Trophoblast cell (in vitro differentiated cells and primary cell): ENCODE results near the gene HMCN2.

ENCODE experiments used
- DNase-seq, 2 donors: peaks; one replicate each; pipeline ENCODE4 v3.0.0-alpha.2; 2016
- H2AFZ ChIP-seq: 2 replicates; pipeline ENCODE4 v1.6.1; 2013; ENCODE audit warnings: low read length, moderate library complexity, mild to moderate bottlenecking; ENCODE audit not compliant: insufficient read depth, poor library complexity
- H2AK5ac ChIP-seq: 2 replicates; pipeline ENCODE4 v1.6.1; 2013; ENCODE audit warnings: mild to moderate bottlenecking, low read length
- H2BK120ac ChIP-seq: 2 replicates; pipeline ENCODE4 v1.6.1; 2013; ENCODE audit warnings: low read length, mild to moderate bottlenecking, moderate library complexity; ENCODE audit not compliant: insufficient read depth, poor library complexity
- H2BK12ac ChIP-seq: 2 replicates; pipeline ENCODE4 v1.6.1; 2013; ENCODE audit warnings: mild to moderate bottlenecking, low read length, moderate library complexity
- H2BK5ac ChIP-seq: 2 replicates; pipeline ENCODE4 v1.6.1; 2013; ENCODE audit warnings: low read length, low read depth, moderate library complexity, mild to moderate bottlenecking; ENCODE audit not compliant: poor library complexity
- H3K14ac ChIP-seq: 2 replicates; pipeline ENCODE4 v1.6.1; 2013; ENCODE audit warnings: mild to moderate bottlenecking, low read length
- H3K18ac ChIP-seq: 2 replicates; pipeline ENCODE4 v1.6.1; 2013; ENCODE audit warnings: mild to moderate bottlenecking, low read length
- H3K23ac ChIP-seq: 2 replicates; pipeline ENCODE4 v1.6.1; 2013; ENCODE audit warnings: low read length
- H3K27ac ChIP-seq: 2 replicates; pipeline ENCODE4 v1.5.1; 2013; ENCODE audit warnings: low read depth, mild to moderate bottlenecking, inconsistent platforms, low read length, moderate library complexity
- H3K27me3 ChIP-seq: 2 replicates; pipeline ENCODE4 v1.6.1; 2013; ENCODE audit warnings: inconsistent platforms, mild to moderate bottlenecking, low read length, moderate library complexity; ENCODE audit not compliant: insufficient read depth
- H3K36me3 ChIP-seq, 2 experiments: 1 replicate in 1 of 2; 2 replicates in 1 of 2; pipeline ENCODE4 v1.6.1; 2013; ENCODE audit warnings: low read length in 2 of 2, mild to moderate bottlenecking in 2 of 2, moderate library complexity in 1 of 2; ENCODE audit not compliant: insufficient read depth in 2 of 2, control insufficient read depth in 1 of 2
- H3K4ac ChIP-seq: 2 replicates; pipeline ENCODE4 v1.6.1; 2013; ENCODE audit warnings: low read depth, mild to moderate bottlenecking, low read length, moderate library complexity
- H3K4me1 ChIP-seq, 2 experiments: 1 replicate in 1 of 2; 2 replicates in 1 of 2; pipeline ENCODE4 v1.6.1; 2013; ENCODE audit warnings: low read length in 2 of 2, mild to moderate bottlenecking in 2 of 2, moderate library complexity in 1 of 2; ENCODE audit not compliant: insufficient read depth in 2 of 2, control insufficient read depth in 1 of 2
- H3K4me2 ChIP-seq: 2 replicates; pipeline ENCODE4 v1.6.1; 2013; ENCODE audit warnings: inconsistent platforms, mild to moderate bottlenecking, low read length, moderate library complexity
- H3K4me3 ChIP-seq: 2 replicates; pipeline ENCODE4 v1.5.1; 2013; ENCODE audit warnings: mild to moderate bottlenecking, low read depth, low read length, inconsistent platforms
- H3K79me1 ChIP-seq: one replicate; pipeline ENCODE4 v1.6.1; 2013; ENCODE audit warnings: low read length
- H3K79me2 ChIP-seq: 2 replicates; pipeline ENCODE4 v1.6.1; 2013; ENCODE audit warnings: low read length, mild to moderate bottlenecking; ENCODE audit not compliant: control insufficient read depth, insufficient read depth, poor library complexity
- H3K9ac ChIP-seq: 2 replicates; pipeline ENCODE4 v1.6.1; 2013; ENCODE audit warnings: mild to moderate bottlenecking, low read length
- H3K9me3 ChIP-seq: 2 replicates; pipeline ENCODE4 v1.6.1; 2013; ENCODE audit warnings: low read depth, mild to moderate bottlenecking, control low read depth, inconsistent platforms, low read length; ENCODE audit not compliant: insufficient read depth
- H4K12ac ChIP-seq: 2 replicates; pipeline ENCODE4 v1.6.1; 2013; ENCODE audit warnings: low read depth, mild to moderate bottlenecking, low read length, moderate library complexity
- H4K8ac ChIP-seq: 2 replicates; pipeline ENCODE4 v1.6.1; 2013; ENCODE audit warnings: low read depth, mild to moderate bottlenecking, low read length, moderate library complexity
- H4K91ac ChIP-seq: one replicate; pipeline ENCODE4 v1.6.1; 2013; ENCODE audit warnings: low read depth, mild to moderate bottlenecking, low read length, moderate library complexity
- WGBS: extraction: QIAGEN DNeasy Blood & Tissue Kit; methylation state at CpG from one replicate; pipeline ENCODE4 v1.1.7; 2013; ENCODE audit warnings: missing lambda C conversion rate; ENCODE audit not compliant: insufficient read length, insufficient coverage; ENCODE audit errors: extremely low coverage; 5-methylcytosine and 5-hydroxymethylcytosine counted together

HMCN2 gene

GRCh38 chr9:130454812-130455325 lies 189.3 kb downstream of the HMCN2 start:
- no peak overlapping the region for H3K4me2 ChIP-seq
- H2AFZ ChIP-seq: no peak overlapping the region
- H3K4ac ChIP-seq: no peak overlapping the region
- no peak overlapping the region for H4K8ac ChIP-seq
- H3K79me1 ChIP-seq: no peaks in the 10 kb centered on the region
- no peak overlapping the region for H2BK12ac ChIP-seq
- no peak overlapping the region for H3K14ac ChIP-seq
- H3K4me3 ChIP-seq: no peak overlapping the region
- H3K9ac ChIP-seq: no peak overlapping the region
- H2BK120ac ChIP-seq: no peak overlapping the region
- no peaks in the 10 kb centered on the region for H3K9me3 ChIP-seq
- H2AK5ac ChIP-seq: no peak overlapping the region
- H3K36me3 ChIP-seq: no peaks in the 10 kb centered on the region
- H3K27me3 ChIP-seq: no peaks in the 10 kb centered on the region
- H3K79me2 ChIP-seq: no peaks in the 10 kb centered on the region
- no peak overlapping the region for H4K12ac ChIP-seq
- H3K4me1 ChIP-seq: peaks cover 11 to 16% of the 10 kb centered on the region in 2 experiments
- H4K91ac ChIP-seq: no peak overlapping the region
- H3K18ac ChIP-seq: no peak overlapping the region
- H2BK5ac ChIP-seq: no peak overlapping the region
- 100% methylated on average over 3 of the region's 3 CpGs for WGBS
- H3K23ac ChIP-seq: no peak overlapping the region
- no peak overlapping the region for H3K27ac ChIP-seq
- no peak for DNase-seq

GRCh38 chr9:130458027-130458803 lies 192.7 kb downstream of the HMCN2 start:
- Histone ChIP-seq H3K23ac (no peak overlapping the region), H2AFZ (no peak overlapping the region), H3K4me3 (no peak overlapping the region), H4K8ac (no peak overlapping the region), H3K36me3 (no peaks in the 10 kb centered on the region), H2BK12ac (no peak overlapping the region), H3K9me3 (no peaks in the 10 kb centered on the region), H3K4me1 (no peaks in the 10 kb centered on the region), H2BK120ac (no peak overlapping the region), H2AK5ac (no peak overlapping the region), H4K91ac (no peak overlapping the region), H3K4ac (no peak overlapping the region), H4K12ac (no peak overlapping the region), H3K79me1 (no peaks in the 10 kb centered on the region), H3K9ac (no peak overlapping the region), H3K27me3 (no peaks in the 10 kb centered on the region), H3K18ac (no peak overlapping the region), H3K79me2 (no peaks in the 10 kb centered on the region), H2BK5ac (no peak overlapping the region), H3K4me2 (no peak overlapping the region), H3K14ac (no peak overlapping the region), H3K27ac (no peak overlapping the region)
- no CpG with 5 or more reads among the region's 23 CpGs for WGBS
- DNase-seq: no peak

GRCh38 chr9:130458804-130459067 lies 193.2 kb downstream of the HMCN2 start:
- Histone ChIP-seq H3K4me2 (no peak overlapping the region), H4K12ac (no peak overlapping the region), H3K4me3 (no peak overlapping the region), H3K79me1 (no peaks in the 10 kb centered on the region), H3K9me3 (no peaks in the 10 kb centered on the region), H3K4me1 (no peaks in the 10 kb centered on the region), H2BK12ac (no peak overlapping the region), H3K4ac (no peak overlapping the region), H3K27ac (no peak overlapping the region), H3K18ac (no peak overlapping the region), H2AK5ac (no peak overlapping the region), H3K23ac (no peak overlapping the region), H2BK120ac (no peak overlapping the region), H3K9ac (no peak overlapping the region), H2AFZ (no peak overlapping the region), H3K79me2 (no peaks in the 10 kb centered on the region), H4K91ac (no peak overlapping the region), H2BK5ac (no peak overlapping the region), H3K36me3 (no peaks in the 10 kb centered on the region), H3K27me3 (no peaks in the 10 kb centered on the region), H3K14ac (no peak overlapping the region), H4K8ac (no peak overlapping the region)
- no peak for DNase-seq
- no CpG with 5 or more reads among the region's 5 CpGs for WGBS

GRCh38 chr9:130459151-130459550 lies 193.6 kb downstream of the HMCN2 start:
- Histone ChIP-seq H4K8ac (no peak overlapping the region), H3K79me2 (no peaks in the 10 kb centered on the region), H2BK12ac (no peak overlapping the region), H3K4me2 (no peak overlapping the region), H2BK120ac (no peak overlapping the region), H3K27ac (no peak overlapping the region), H4K91ac (no peak overlapping the region), H3K36me3 (no peaks in the 10 kb centered on the region), H3K4ac (no peak overlapping the region), H3K4me1 (no peaks in the 10 kb centered on the region), H2AFZ (no peak overlapping the region), H3K9me3 (no peaks in the 10 kb centered on the region), H4K12ac (no peak overlapping the region), H3K4me3 (no peak overlapping the region), H3K18ac (no peak overlapping the region), H3K14ac (no peak overlapping the region), H3K23ac (no peak overlapping the region), H3K9ac (no peak overlapping the region), H2AK5ac (no peak overlapping the region), H2BK5ac (no peak overlapping the region), H3K79me1 (no peaks in the 10 kb centered on the region), H3K27me3 (no peaks in the 10 kb centered on the region)
- no peak for DNase-seq
- no CpG with 5 or more reads among the region's 8 CpGs for WGBS
